ENCODE measurements around the gene PSMC3. TPM values are rescaled to one million over a fixed set of nuclear protein-coding genes. Genes with fewer than 3 reads are reported as not detected.

Gene PSMC3
- total and polyA plus RNA-seq, 7 experiments from 2014 or later, result 42.2 to 149 (median 59.2) TPM

DNA sequence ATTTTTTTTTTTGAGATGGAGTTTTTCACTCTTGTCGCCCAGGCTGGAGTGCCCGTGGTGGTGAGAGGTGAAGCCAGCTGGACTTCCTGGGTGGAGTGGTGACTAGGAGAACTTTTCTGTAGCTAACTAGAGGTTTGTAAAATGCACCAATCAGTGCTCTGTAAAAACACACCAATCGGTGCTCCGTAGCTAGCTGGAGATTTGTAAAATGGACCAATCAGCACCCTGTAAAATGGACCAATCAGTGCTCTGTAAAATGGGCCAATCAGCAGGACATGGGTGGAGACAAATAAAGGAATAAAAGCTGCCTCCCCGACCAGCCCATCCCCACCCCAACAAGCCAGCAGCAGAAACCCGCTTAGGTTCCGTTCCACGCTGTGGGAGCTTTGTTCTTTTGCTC, 27.1 kb upstream of the PSMC3 start:
- intact Hi-C loops (cut with micrococcal nuclease), result no loop called here
- CTCF ChIA-PET, result interaction anchor here (0.8 to 2.2 kb wide), 5 partner anchors 9 to 276 kb away, joined by 3 to 10 read pairs (median 3); no protein-coding TSS in a partner anchor
- Mint-ChIP-seq H3K9me3 (no peaks in the 10 kb centered on the region), H3K27ac (no peak overlapping the region), H3K4me3 (no peak overlapping the region), H3K4me1 (peaks cover 0 to 7% (median 4%) of the 10 kb centered on the region in 7 donors), H3K27me3 (no peaks in the 10 kb centered on the region), H3K36me3 (no peaks in the 10 kb centered on the region)
- H3K27ac ChIP-seq (ENCODE audit: low read depth, low read length), result no peak overlapping the region
- POLR2A ChIA-PET, result interaction anchor here (0.6 kb wide), 1 partner anchor 1533 kb away, joined by 5 read pairs; no protein-coding TSS in a partner anchor
- H3K4me3 ChIP-seq (ENCODE audit: low read length), result no peak overlapping the region
- no peaks in the 10 kb centered on the region for H3K9me3 ChIP-seq (ENCODE audit: control insufficient read depth in 2 of 3, low read length in 3 of 3)
- H3K4me1 ChIP-seq (ENCODE audit: control insufficient read depth in 2 of 2, insufficient read depth in 2 of 2, low read length in 2 of 2), result no peaks in the 10 kb centered on the region
- H3K27me3 ChIP-seq (ENCODE audit: control insufficient read depth in 2 of 2, insufficient read depth in 2 of 2, low read length in 2 of 2), result no peaks in the 10 kb centered on the region
- DNase-seq (no peak), ATAC-seq (no peak)
- no peaks in the 10 kb centered on the region for H3K36me3 ChIP-seq (ENCODE audit: control insufficient read depth in 2 of 3, insufficient read depth in 3 of 3, low read length in 3 of 3)

DNA sequence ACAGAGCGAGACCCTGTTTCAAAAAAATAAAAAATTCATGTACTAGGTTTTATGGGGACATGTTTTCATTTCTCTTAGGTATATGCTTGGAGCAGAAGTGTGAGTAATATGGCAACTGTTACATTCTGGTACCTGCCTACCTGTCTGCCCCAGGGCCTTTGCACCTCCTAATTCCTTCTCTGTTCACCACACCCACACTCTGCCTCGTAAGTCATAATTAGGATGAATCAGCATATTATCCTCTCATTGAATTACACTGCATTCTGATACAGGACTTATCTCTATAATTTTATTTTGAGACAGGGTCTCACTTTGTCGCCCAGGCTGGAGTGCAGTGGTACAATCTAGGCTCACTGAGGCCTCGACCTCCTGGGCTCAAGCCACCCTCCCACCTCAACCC, 25.8 kb upstream of the PSMC3 start:
- H3K36me3 ChIP-seq (ENCODE audit: control insufficient read depth in 2 of 3, insufficient read depth in 3 of 3, low read length in 3 of 3), result no peaks in the 10 kb centered on the region
- no peak overlapping the region for H3K4me3 ChIP-seq (ENCODE audit: low read length)
- H3K9me3 ChIP-seq (ENCODE audit: control insufficient read depth in 2 of 3, low read length in 3 of 3), result no peaks in the 10 kb centered on the region
- Mint-ChIP-seq H3K9me3 (no peaks in the 10 kb centered on the region), H3K27me3 (no peaks in the 10 kb centered on the region), H3K4me3 (no peak overlapping the region), H3K27ac (no peak overlapping the region), H3K4me1 (peaks cover 0 to 7% (median 4%) of the 10 kb centered on the region in 7 donors), H3K36me3 (no peaks in the 10 kb centered on the region)
- ATAC-seq (no peak), DNase-seq (no peak)
- ChIA-PET CTCF (no interaction called here), POLR2A (interaction anchor here (0.6 kb wide), 1 partner anchor 75 kb away, joined by 3 read pairs; no protein-coding TSS in a partner anchor)
- no peaks in the 10 kb centered on the region for H3K27me3 ChIP-seq (ENCODE audit: control insufficient read depth in 2 of 2, insufficient read depth in 2 of 2, low read length in 2 of 2)
- H3K27ac ChIP-seq (ENCODE audit: low read depth, low read length), result no peak overlapping the region
- intact Hi-C loops (cut with micrococcal nuclease), result no loop called here
- no peaks in the 10 kb centered on the region for H3K4me1 ChIP-seq (ENCODE audit: control insufficient read depth in 2 of 2, insufficient read depth in 2 of 2, low read length in 2 of 2)

DNA sequence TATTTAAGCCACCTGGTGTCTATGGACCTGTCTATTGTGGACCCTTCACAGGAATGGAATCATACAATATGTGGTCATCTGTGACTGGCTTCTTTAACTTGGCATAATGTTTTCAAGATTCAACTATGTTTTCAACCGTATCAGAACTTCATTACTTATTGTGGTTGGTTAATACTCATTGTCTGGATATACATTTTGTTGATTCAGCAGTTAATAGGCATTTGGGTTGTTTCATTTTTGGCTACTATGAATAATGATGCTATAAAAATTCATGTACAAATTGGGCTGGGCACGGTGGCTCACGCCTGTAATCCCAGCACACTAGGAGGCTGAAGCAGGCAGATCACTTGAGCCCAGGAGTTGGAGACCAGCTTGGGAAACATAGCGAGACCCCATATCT, 25.2 kb upstream of the PSMC3 start:
- H3K4me1 Mint-ChIP-seq, result peaks cover 0 to 7% (median 4%) of the 10 kb centered on the region in 7 donors
- intact Hi-C loops (cut with micrococcal nuclease), result no loop called here
- ChIA-PET POLR2A (no interaction called here), CTCF (interaction anchor here (0.6 kb wide), 1 partner anchor 13 kb away, joined by 3 read pairs; no protein-coding TSS in a partner anchor)
- H3K27me3 ChIP-seq (ENCODE audit: control insufficient read depth in 2 of 2, insufficient read depth in 2 of 2, low read length in 2 of 2), result no peaks in the 10 kb centered on the region
- DNase-seq (no peak), ATAC-seq (no peak)
- no peak overlapping the region for H3K27ac ChIP-seq (ENCODE audit: low read depth, low read length)
- H3K36me3 ChIP-seq (ENCODE audit: control insufficient read depth in 2 of 3, insufficient read depth in 3 of 3, low read length in 3 of 3), result no peaks in the 10 kb centered on the region
- no peak overlapping the region for H3K27ac Mint-ChIP-seq
- no peaks in the 10 kb centered on the region for H3K4me1 ChIP-seq (ENCODE audit: control insufficient read depth in 2 of 2, insufficient read depth in 2 of 2, low read length in 2 of 2)
- H3K4me3 Mint-ChIP-seq, result no peak overlapping the region
- H3K4me3 ChIP-seq (ENCODE audit: low read length), result no peak overlapping the region
- H3K9me3 Mint-ChIP-seq, result no peaks in the 10 kb centered on the region
- no peaks in the 10 kb centered on the region for H3K9me3 ChIP-seq (ENCODE audit: control insufficient read depth in 2 of 3, low read length in 3 of 3)
- no peaks in the 10 kb centered on the region for H3K27me3 Mint-ChIP-seq
- no peaks in the 10 kb centered on the region for H3K36me3 Mint-ChIP-seq

DNA sequence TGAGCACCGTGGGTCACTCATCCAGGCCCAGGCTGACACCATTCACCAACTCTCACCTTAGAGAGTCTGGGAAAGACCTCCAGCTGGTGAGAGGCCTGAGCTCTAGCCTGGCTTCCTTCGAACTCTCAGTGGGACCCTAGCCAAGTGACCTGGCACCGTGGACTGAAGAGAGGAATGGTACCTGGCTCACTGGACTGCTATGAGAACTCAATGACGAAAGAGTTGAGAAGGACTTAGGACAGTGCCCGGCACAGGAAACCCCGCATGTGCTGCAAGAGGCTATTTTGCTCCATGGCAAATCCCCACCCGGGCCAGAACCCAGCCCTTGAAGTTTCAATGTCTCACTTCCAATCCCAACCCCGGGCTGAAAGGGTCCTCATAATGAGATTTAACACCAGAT, 23.3 kb upstream of the PSMC3 start:
- Histone ChIP-seq H3K27ac (ENCODE audit: low read depth, low read length) (no peak overlapping the region), H3K4me3 (ENCODE audit: low read length) (no peak overlapping the region), H3K36me3 (ENCODE audit: control insufficient read depth in 2 of 3, insufficient read depth in 3 of 3, low read length in 3 of 3) (no peaks in the 10 kb centered on the region), H3K9me3 (ENCODE audit: control insufficient read depth in 2 of 3, low read length in 3 of 3) (no peaks in the 10 kb centered on the region), H3K27me3 (ENCODE audit: control insufficient read depth in 2 of 2, insufficient read depth in 2 of 2, low read length in 2 of 2) (no peaks in the 10 kb centered on the region), H3K4me1 (ENCODE audit: control insufficient read depth in 2 of 2, insufficient read depth in 2 of 2, low read length in 2 of 2) (no peaks in the 10 kb centered on the region)
- Mint-ChIP-seq H3K4me1 (peaks cover 0 to 5% (median 4%) of the 10 kb centered on the region in 7 donors), H3K27ac (no peak overlapping the region), H3K36me3 (no peaks in the 10 kb centered on the region), H3K9me3 (no peaks in the 10 kb centered on the region), H3K4me3 (no peak overlapping the region), H3K27me3 (no peaks in the 10 kb centered on the region)
- ATAC-seq (no peak), DNase-seq (no peak)
- POLR2A ChIA-PET, result no interaction called here
- CTCF ChIA-PET, result no interaction called here
- intact Hi-C loops (cut with micrococcal nuclease), result no loop called here

DNA sequence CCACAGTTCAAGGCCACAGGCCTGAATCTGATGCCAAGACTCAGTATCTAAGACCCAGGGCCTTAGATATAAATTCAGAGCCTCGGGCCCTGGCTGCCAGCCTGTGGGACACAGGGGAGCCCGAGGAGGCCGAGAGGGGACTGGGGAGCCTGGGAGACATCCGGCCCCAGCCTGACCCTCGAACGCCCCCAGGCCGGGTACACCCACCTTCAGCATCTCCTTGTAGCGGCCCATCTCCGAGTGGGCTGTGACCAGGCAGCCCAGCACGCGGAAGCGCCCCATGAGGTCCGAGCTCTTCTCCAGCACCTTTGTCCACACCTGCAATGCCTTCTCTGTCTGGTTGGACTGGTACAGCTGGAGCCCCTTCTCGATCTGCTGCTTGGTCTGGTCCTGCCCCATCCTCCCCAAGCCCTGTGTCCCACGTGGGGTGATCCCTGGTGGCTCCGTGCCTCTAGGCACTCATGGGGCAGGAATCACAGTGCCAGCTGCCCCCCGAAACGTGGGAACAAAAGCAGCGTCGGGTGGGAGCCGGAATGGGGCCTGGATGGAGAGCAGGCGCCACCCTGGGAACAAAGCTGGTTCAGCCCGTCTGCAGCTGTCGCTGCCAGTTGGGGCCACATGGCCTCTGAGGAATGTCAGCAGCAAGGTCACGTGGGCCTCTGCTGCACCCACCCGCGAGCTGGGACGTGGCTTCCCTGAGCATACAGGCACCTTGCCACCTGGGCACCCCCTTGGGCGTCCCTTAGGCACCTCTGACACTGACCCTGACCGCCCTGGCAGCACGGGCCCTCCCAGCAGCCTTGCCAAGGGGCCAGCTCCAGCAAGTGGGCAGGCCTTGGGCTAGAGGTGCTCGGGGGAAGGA, 22.6 kb upstream of the PSMC3 start, which contains the start of gene RAPSN:
Gene RAPSN (minus strand): TSS at position 571 of the 862 bp plus-strand sequence. CDS start 172 bp downstream, at position 399.
- Mint-ChIP-seq H3K4me1 (peaks cover 0 to 2% (median 0%) of the 10 kb centered on the region in 7 donors), H3K27ac (peak within 1 kb of the TSS in 1 of 9 donors; percentile 3), H3K36me3 (no peaks in the 10 kb centered on the region), H3K9me3 (no peaks in the 10 kb centered on the region), H3K4me3 (no peak within 1 kb of the TSS), H3K27me3 (no peaks in the 10 kb centered on the region)
- CTCF ChIA-PET, result no interaction called here
- H3K27me3 ChIP-seq (ENCODE audit: control insufficient read depth in 2 of 2, insufficient read depth in 2 of 2, low read length in 2 of 2), result no peaks in the 10 kb centered on the region
- peak; percentile 26 for ATAC-seq
- H3K4me1 ChIP-seq (ENCODE audit: control insufficient read depth in 2 of 2, insufficient read depth in 2 of 2, low read length in 2 of 2), result no peaks in the 10 kb centered on the region
- POLR2A ChIA-PET, result no interaction called here
- DNase-seq, result no peak
- intact Hi-C loops (cut with micrococcal nuclease), result no loop called here
- no peak within 1 kb of the TSS for H3K27ac ChIP-seq (ENCODE audit: low read depth, low read length)
- no peaks in the 10 kb centered on the region for H3K36me3 ChIP-seq (ENCODE audit: control insufficient read depth in 2 of 3, insufficient read depth in 3 of 3, low read length in 3 of 3)
- no peak within 1 kb of the TSS for H3K4me3 ChIP-seq (ENCODE audit: low read length)
- H3K9me3 ChIP-seq (ENCODE audit: control insufficient read depth in 2 of 3, low read length in 3 of 3), result no peaks in the 10 kb centered on the region

DNA sequence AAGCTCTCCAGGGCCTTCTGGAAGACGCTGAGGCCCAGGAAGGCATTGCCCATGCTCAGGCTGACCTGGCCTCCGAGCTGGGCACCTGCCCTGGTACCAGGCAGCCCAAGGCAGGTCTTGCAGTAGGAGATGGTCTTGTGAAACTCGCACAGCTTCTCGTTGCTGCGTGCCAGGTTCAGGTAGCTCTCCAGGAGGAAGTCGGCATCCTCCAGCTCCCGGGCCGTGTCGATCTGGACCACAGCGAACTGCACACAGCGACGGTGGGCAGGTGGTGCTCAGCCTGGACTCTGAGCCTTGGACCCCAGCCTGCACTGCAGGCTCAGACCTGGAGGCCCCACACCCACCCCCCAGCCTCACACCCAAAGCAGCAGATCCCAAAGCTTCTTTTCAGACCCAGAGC, 21.7 kb upstream of the PSMC3 start:
- POLR2A ChIA-PET, result no interaction called here
- no peak overlapping the region for H3K4me3 Mint-ChIP-seq
- Histone ChIP-seq H3K4me3 (ENCODE audit: low read length) (no peak overlapping the region), H3K9me3 (ENCODE audit: control insufficient read depth in 2 of 3, low read length in 3 of 3) (no peaks in the 10 kb centered on the region), H3K36me3 (ENCODE audit: control insufficient read depth in 2 of 3, insufficient read depth in 3 of 3, low read length in 3 of 3) (no peaks in the 10 kb centered on the region), H3K27ac (ENCODE audit: low read depth, low read length) (no peak overlapping the region), H3K27me3 (ENCODE audit: control insufficient read depth in 2 of 2, insufficient read depth in 2 of 2, low read length in 2 of 2) (no peaks in the 10 kb centered on the region), H3K4me1 (ENCODE audit: control insufficient read depth in 2 of 2, insufficient read depth in 2 of 2, low read length in 2 of 2) (peaks cover 0 to 6% of the 10 kb centered on the region in 2 donors)
- H3K27me3 Mint-ChIP-seq, result no peaks in the 10 kb centered on the region
- H3K4me1 Mint-ChIP-seq, result peaks cover 0 to 10% (median 5%) of the 10 kb centered on the region in 7 donors
- ATAC-seq, result no peak
- CTCF ChIA-PET, result no interaction called here
- no peak overlapping the region for H3K27ac Mint-ChIP-seq
- H3K9me3 Mint-ChIP-seq, result no peaks in the 10 kb centered on the region
- H3K36me3 Mint-ChIP-seq, result no peaks in the 10 kb centered on the region
- no peak for DNase-seq
- intact Hi-C loops (cut with micrococcal nuclease), result no loop called here

DNA sequence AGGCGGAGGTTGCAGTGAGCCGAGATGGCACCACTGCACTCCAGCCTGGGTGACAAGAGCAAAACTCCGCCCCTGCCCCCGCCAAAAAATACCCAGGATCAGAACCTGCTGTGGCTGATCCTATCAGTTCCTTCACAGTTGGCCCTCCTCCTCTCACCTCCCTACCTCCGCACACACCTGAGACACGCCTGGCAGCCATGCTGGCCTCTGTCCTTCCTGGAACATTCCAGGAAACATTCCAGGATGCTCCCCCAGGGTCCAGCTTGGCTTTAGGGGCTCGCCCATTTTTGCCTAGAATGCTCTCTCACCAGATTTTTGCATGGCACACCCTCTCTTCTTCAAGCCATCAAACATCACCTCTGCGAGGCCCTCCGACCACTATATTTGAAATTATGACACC, 20.6 kb upstream of the PSMC3 start:
- no peaks in the 10 kb centered on the region for H3K9me3 Mint-ChIP-seq
- POLR2A ChIA-PET, result no interaction called here
- no peaks in the 10 kb centered on the region for H3K36me3 ChIP-seq (ENCODE audit: control insufficient read depth in 2 of 3, insufficient read depth in 3 of 3, low read length in 3 of 3)
- no peak overlapping the region for H3K4me3 Mint-ChIP-seq
- H3K27me3 Mint-ChIP-seq, result no peaks in the 10 kb centered on the region
- H3K4me3 ChIP-seq (ENCODE audit: low read length), result no peak overlapping the region
- ATAC-seq, result no peak
- no peaks in the 10 kb centered on the region for H3K27me3 ChIP-seq (ENCODE audit: control insufficient read depth in 2 of 2, insufficient read depth in 2 of 2, low read length in 2 of 2)
- no peak overlapping the region for H3K27ac ChIP-seq (ENCODE audit: low read depth, low read length)
- no peaks in the 10 kb centered on the region for H3K9me3 ChIP-seq (ENCODE audit: control insufficient read depth in 2 of 3, low read length in 3 of 3)
- peak overlapping the region in 1 of 9 donors; percentile 79 for H3K27ac Mint-ChIP-seq
- intact Hi-C loops (cut with micrococcal nuclease), result no loop called here
- CTCF ChIA-PET, result no interaction called here
- peaks cover 0 to 10% (median 6%) of the 10 kb centered on the region in 7 donors for H3K4me1 Mint-ChIP-seq
- H3K4me1 ChIP-seq (ENCODE audit: control insufficient read depth in 2 of 2, insufficient read depth in 2 of 2, low read length in 2 of 2), result peaks cover 0 to 6% of the 10 kb centered on the region in 2 donors
- DNase-seq, result no peak
- H3K36me3 Mint-ChIP-seq, result no peaks in the 10 kb centered on the region
